ENCODE measurements around the gene PLIN3.
"Not testable (repeated sequence)": the region's sequence is repeated elsewhere in the genome, so short reads cannot be mapped to it uniquely, and the experiment has no call there.

PLIN3 gene

DNA sequence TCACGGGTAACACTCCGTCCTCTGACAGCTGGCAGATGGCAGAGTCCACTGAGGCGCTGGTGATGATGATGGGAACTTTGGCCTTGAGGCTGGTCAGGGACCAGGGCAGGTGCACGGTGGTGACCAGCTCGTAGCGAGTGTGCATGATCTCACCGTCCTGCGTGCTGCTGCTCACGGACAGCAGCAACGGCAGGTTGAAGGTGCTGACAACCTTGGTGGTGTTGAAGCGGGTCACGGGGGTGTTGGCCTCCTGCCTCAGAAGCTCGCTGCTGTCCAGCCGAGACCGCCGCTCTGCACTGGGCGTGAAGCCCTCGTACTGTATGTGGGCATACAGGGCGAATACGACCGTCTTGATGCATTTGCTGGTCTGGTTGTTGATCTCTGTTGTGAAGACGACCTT lies 23.6 kb upstream of the PLIN3 start:
- FAIRE-seq = no peak

DNA sequence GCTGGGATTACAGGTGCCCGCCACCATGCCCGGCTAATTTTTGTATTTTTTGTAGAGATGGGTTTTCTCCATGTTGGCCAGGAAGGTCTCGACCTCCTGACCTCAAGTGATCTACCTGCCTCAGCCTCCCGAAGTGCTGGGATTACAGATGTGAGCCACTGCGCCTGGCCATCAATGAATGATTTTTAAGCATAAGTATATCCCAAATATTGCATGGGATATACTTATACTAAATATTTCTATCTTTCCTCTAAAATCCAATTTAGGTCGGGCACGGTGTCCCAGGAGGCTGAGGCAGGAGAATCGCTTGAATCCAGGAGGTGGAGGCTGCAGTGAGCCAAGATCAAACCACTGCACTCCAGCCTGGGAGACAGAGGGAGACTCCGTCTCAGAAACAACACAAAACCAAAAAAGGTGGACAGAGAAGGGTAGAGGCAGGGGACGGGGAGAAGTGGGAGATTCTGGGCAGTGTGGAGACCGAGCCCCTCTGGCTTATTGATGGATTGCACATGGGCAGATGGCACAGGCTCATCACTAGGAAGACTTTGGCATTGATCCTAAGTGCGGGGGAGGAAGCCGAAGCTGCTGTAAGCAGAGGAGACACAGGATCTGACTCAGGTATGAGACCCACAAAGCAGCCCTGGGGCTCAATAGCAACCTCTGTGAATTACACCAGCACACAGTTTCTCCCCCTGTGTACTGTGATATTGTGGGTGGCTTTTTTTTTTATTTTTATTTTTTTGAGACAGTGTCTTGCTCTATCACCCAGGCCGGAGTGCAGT lies 21.8 kb upstream of the PLIN3 start:
- FAIRE-seq = no peak

DNA sequence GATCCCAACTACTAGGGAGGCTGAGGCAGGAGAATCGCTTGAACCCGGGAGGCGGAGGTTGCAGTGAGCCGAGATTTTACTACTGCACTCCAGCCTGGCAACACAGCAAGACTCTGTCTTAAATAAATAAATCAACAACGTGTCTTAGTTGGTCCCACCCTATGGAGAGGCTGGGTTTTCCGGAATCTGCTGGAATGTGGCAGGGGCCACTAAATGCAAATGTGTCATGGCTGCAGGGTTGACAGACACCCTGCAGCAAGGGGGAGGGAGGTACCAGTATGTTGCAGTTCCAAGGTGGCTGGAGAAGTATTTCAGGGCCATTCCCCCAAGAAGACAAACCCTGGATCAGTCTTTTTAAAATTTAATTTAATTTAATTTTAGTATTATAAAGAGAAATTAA lies 20.3 kb upstream of the PLIN3 start:
- FAIRE-seq = not testable (repeated sequence)

DNA sequence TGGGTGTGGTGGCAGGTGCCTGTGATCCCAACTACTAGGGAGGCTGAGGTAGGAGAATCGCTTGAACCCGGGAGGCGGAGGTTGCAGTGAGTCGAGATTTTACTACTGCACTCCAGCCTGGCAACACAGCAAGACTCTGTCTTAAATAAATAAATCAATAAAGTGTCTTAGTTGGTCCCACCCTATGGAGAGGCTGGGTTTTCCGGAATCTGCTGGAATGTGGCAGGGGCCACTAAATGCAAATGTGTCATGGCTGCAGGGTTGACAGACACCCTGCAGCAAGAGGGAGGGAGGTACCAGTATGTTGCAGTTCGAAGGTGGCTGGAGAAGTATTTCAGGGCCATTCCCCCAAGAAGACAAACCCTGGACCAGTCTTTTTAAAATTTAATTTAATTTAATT lies 17.5 kb upstream of the PLIN3 start:
- not testable (repeated sequence) for FAIRE-seq

DNA sequence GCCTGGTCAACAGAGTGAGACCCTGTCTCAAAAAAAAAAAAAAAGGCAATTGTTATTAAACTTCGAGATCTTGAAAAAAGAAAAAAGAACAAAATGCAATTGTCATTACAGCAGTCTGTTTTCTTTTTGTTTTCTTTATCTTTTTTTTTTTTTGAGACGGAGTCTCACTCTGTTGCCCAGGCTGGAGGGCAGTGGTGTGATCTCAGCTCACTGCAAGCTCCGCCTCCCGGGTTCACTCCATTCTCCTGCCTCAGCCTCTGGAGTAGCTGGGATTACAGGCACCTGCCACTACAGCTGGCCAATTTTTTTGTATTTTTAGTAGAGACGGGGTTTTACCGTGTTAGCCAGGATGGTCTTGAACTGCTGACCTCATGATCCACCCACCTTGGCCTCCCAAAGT lies 15.4 kb upstream of the PLIN3 start:
- FAIRE-seq = not testable (repeated sequence)

DNA sequence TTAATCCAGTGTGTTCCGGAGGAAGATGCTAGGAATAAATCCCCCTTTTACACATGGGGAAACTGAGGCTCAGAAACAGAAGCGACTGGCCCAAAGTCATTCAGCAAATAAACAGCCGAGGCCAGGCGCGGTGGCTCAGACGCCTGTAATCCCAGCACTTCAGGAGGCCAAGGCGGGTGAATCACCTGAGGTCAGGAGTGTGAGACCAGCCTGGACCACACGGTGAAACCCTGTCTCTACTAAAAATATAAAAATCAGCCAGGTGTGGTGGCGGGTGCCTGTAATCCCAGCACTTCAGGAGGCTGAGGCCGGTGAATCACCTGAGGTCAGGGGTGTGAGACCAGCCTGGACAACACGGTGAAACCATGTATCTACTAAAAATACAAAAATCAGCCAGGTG lies 11.6 kb upstream of the PLIN3 start:
- FAIRE-seq = no peak

DNA sequence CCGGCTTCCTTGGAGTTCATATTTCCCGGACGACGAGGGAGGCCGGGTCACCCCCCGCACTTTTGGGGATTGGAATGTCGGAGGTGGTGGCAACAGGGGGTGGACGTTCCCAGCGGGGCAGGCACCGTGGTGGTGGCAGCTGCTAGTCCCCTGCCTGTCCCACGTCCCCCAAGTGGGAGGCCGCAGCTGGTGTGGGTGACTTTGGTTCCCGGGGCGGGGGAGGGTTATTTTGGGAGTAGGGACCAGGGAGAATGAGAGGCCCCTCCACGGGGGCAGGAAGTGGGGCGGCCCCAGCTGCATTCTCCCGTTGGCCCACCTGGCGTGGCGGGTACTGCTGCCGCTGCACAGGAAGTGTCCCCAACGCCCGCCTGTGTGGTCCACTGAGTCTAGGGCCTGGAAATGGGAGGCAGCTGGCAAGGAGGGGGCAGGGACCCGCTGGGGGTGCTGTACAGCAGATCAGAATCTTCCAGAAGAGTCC lies 11.1 kb upstream of the PLIN3 start:
- no peak for FAIRE-seq

DNA sequence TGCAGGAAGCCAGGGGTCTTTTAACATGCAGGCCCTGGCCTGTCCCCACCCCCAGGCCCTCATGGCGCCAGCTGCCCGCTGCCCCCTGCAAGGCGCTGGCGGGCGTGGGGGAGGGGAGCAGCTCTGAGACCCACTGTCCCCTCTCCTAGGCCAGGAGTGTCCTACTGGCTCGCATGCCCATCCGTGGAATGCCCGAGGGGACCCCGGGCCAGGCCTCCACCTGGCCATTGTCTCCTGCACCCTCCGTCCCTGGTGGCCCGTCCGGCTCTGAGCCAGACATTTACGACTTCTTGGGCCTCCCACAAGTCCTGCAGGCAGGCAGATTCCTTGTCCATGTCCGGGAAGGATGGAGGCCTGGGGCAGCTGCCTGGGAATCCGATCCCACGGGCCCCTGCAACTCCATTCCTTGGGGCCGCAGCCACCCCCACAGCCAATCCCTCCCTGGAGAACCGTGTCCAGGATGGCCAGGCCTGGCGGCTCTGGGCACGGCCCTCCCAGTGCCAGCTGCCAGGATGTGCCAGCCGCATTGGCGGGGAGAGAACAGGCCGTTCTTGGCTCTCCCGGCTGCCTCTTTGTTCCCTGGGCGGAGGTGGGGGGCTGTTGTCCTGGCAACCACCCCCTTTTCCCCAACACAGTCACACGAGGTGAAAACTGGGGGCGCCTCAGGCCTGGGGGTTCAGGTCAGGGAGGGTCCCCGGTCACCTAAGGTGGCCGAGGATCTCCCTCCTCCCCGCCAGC lies 10.5 kb upstream of the PLIN3 start:
- FAIRE-seq = no peak

DNA sequence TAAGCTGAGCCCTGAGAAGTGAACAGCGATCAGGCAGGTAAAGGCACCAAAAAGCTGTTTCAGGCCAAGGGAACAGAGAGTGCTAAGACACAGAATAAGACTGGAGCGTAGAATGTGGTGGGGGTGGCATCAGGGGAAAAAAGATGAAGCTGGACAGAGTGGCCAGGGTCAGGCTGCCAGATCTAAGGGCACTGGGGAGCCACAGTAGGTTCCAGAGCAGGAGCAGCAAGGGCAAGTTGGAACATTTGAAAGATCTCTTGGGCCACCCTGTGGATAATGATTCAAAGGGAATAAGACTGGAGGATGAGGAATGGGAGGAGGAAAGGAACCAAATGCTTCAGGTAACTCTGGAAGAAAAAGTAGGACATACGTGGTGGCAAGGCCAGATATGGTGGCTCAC lies 6.5 kb upstream of the PLIN3 start:
- no peak for FAIRE-seq

DNA sequence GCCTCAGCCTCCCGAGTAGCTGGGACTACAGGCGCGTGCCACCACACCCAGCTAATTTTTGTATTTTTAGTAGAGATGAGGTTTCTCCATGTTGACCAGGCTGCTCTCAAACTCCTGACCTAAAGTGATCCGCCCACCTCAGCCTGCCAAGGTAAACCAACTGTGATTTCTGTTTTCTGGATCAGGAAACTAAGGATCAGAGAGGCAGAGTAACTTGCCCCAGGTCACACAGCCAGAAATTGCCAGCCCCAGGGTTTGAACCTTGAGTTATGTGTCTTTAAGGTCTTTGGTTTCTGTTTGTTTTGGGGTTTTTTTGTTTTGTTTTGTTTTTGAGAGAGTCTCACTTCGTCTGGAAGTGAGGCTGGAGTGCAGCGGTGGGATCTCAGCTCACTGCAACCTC lies 4.2 kb upstream of the PLIN3 start:
- FAIRE-seq = no peak

DNA sequence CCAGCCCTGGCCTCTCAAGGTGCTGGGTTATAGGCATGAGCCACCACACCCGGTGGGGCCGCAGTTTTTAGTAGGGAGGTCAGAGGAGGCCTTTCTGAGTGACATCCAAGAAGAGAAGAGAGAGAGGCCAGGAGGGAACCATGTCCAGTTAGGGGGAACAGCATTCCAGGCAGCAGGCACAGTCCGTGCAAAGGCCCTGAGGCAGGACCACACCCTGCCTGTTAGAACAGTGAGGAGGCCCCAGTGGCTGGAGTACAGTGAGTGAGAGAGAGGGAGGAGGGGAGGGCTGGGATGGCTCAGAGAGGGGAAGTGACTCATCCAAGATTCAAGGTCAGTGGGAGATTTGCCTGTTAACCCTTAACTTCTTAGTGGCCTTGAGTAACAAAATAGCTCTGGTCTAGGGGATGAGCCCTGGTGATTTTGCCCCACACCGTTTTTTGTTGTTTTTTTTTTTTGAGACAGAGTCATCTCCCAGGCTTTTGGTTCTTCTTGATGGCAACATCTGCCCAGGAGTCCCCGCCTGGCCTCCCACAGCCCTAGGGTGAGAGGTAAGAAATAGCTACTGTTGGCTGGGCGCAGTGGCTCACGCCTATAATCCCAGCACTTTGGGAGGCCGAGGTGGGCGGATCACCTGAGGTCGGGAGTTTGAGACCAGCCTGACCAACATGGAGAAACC lies 2.7 kb upstream of the PLIN3 start:
- FAIRE-seq = no peak

DNA sequence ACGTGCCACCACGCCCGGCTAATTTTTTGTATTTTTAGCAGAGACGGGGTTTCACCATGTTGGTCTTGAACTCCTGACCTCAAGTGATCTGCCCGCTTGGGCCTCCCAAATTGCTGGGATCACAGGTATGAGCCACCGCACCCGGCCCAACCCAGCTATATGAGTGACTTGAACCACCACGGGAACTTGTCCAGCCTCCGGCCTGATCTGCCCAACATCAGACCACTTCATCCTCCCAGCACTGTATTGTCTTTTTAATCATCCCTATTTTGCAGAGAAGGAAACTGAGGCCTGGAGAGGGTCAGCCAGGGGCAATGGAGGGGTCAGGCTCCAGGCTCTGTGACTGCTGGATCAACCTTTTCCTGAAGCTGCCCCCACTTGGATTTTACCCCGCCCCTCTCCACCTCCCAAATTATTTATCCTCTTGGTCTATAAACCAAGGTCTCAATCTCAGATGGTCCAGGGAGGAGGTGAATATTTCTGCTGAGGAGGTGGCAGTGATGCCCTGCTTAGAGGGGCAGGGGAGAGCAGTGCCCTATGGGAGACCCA lies 893 bp upstream of the PLIN3 start:
- FAIRE-seq = no peak

DNA sequence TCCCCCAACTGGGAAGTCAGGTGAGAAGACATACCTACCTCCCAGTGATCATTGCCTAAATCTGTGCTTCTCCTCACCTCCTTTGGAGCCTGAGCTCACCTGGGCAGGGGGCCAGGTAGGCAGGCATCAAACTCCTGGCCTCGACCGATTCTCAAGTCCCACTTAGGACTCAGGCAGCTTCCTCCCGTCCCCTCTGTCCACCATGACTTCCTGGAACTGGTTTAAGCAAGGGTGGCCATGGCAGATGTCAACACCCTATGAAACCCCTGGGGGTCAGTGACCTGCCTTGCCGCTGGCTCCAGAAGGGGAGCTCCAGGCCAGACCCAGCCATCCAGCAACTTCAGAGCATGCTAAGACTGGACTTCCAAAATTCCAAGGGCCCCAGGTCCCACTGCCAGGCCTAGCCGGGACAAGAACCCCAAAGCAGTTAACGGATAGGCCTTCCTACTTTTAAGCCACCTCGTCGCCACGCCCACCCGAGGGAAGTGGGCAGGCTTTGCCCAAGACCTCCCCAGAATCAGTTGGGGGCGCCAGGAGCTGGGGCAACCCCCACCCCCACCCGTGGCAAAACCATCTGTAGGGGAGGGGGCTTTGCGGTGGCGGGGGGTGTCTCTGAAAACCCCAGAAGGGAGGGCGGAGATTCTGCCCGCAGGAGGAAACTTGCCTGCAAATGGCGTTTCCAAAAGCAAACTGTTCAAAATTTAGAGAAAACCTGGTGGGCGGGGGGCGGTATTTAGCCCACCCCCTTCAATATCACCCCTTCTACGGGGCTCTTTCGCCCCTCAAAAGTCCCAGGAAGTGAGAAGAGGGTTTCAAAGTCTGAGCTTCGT lies 657 bp downstream of the PLIN3 start:
- FAIRE-seq = no peak

DNA sequence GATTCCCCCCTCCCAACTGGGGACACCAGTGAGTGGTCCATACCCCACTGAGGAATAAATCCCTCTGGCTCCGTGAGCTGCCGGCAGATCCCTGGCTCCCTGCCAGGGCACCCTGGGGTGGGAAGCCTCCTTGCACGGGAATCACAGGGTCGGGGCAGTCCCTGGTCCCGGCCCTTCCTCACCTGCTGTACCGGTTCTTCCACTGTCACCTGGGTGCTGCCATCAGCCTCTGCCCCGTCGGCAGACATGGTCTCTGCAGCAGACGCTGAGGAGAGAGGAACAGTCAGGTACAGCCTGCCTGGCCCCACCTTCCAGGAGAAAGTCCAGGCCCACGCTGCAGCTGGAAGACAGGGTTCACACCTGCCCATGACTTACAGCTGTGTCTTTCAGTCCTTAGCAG lies 6.3 kb downstream of the PLIN3 start:
- no peak for FAIRE-seq

DNA sequence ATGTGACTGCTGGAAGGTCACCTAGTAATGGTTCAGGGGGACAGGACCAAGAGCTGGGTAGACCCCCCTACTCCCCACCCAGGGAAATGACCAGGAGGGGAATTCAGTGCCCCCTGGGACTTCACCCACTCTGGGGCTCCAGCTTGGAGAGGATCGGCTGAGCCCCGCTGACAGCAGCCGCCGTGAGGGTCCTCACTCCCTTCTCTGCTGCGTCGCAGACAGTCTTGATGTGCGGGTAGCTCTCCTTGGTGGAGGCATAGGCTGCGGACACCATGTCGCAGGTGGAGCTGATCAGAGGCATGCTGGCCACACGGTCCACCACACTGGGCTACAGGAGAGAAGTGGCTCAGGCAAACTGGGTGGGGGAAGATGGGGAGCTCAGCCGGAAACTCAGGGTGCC lies 7.8 kb downstream of the PLIN3 start:
- no peak for FAIRE-seq

DNA sequence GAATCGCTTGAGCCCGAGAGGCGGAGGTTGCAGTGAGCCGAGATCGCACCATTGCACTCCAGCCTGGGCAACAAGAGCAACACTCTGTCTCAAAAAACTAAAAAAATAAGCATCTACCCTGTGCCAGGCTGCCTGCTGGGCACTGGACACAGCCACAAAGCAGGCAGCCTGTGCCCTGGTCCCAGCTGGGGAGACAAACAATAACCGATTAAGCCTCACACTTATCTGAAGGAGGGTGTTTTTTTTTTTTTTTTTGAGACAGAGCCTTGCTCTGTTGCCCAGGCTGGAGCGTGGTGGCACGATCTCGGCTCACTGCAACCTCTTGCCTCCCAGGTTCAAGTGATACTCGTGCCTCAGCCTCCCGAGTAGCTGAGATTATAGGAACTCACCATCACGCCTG lies 11.0 kb downstream of the PLIN3 start:
- not testable (repeated sequence) for FAIRE-seq

DNA sequence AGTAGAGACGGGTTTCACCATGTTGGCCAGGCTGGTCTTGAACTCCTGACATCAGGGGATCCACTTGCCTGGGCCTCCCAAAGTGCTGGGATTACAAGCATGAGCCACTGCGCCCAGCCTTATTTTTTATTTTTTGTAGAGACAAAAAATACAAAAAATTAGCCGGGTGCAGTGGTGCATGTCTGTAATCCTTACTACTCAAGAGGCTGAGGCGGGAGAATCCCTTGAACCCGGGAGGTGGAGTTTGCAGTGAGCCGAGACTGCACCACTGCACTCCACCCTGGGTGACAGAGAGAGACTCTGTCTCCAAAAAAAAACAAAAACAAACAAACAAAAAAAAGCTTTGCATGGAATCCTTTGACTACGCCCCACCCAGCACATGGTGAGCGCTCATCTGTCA lies 14.0 kb downstream of the PLIN3 start:
- FAIRE-seq = not testable (repeated sequence)

DNA sequence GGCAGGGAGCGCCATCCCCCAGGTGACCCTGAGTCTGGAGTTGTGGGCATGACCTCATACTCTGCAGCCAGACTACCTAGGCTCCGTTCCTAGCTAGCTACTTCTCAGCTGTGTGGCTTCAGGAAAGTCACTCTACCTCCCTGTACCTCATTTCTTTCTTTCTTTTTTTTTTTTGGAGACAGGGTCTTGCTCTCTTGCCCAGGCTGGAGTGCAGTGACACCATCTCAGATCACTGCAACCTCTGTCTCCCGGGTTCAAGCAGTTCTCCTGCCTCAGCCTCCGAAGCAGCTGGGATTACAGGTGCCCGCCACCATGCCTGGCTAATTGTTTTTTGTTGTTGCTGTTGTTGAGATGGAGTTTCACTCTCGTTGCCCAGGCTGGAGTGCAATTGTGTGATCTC lies 15.0 kb downstream of the PLIN3 start:
- FAIRE-seq = no peak

DNA sequence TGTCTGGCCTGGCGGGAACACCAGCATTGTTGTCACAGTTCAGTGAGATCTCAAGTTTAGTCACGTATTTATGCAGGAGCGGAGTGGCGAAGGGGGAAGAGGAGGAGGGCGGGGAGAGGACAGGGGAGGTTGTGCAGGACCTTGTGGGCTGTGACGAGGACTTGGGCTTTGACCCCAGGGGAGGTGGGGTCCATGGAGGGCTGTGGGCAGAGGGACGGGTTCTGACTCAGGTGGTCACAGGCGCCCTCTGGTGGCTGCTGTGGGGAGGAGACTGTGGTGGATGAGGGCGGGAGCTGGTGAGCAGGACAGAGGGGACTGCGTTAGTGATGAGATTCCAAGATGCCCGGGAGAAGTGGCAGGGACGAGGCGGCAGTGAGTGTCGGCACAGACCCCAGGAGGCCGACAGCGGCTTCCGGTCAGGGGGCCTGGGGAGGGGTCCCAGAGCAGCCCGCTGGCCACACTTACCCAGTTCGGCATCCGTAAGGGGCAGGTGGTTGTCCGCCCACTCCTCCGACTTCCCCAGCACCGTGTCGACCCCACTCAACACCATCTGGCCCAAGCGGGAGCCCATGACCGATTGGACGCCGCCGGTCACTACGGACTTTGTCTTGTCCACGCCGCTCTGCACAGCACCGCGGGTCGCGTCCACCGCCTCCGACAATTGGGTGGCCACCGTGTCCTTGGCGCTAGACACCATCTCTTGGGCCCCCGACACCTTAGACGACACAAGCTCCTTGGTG lies 15.7 kb downstream of the PLIN3 start:
- FAIRE-seq = no peak

DNA sequence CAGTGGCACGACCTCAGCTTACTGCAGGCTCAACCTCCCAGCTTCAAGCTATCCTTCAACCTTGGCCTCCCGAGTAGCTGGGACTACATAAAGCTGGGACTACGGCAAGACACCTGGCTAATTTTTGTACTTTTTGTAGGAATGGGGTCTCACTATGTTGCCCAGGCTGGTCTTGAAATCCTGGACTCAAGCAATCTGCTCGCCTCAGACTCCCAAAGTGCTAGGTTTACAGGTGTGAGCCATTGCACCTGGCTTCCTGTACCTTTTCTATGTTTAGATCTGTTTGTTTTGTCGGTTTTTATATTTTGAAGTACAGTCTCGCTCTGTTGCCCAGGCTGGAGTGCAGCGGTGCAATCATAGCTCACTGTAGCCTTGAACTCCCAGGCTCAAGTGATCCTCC lies 18.4 kb downstream of the PLIN3 start:
- FAIRE-seq = no peak

DNA sequence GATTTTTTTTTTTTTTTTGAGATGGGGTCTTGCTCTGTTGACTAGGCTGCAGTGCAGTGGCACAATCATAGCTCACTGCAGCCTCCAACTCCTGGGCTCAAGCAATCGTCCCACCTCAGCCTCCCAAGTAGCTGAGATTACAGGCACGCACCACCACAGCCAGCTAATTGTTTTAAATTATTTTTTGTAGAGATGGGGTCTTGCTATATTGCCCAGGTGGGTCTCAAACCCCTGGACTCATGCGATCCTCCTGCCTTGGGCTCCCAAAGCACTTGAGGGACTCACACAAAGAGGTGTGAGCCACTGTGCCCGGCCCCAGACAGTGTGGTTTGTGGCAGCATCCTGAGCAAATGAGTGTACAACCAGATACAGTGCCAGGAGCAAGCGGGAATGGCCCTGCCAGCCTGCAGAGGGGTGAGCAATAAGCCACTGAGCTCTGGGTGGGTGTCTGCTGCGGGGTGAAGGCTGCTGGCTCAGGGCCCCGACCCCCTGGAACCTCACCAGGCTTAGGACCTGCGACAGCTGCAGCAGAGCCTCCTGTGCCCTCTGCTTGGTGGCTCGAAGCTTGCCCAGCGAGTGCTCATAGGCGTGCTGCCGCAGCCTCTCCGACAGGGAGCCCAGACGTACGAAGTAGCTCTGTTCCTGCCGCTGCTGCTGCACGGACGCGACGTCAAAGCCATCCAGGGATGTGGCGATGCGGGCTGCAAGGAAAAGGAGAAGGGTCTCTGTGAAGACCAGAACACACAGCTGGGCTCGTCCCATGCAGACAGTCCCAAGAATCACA lies 20.1 kb downstream of the PLIN3 start:
- FAIRE-seq = no peak
